HG02678 (cell line): Measurements from ENCODE around the gene CCDC192.
"Not testable (repeated sequence)": the region's sequence is repeated elsewhere in the genome, so short reads cannot be mapped to it uniquely, and the experiment has no call there.

Experiments
- ATAC-seq: cut with Tn5 transposase; IDR thresholded peaks from one replicate; pipeline ENCODE4 v1.9.1; 2021; ENCODE audit warnings: mild to moderate bottlenecking, moderate library complexity; ENCODE audit not compliant: unreplicated experiment

The CCDC192 gene, protein sequence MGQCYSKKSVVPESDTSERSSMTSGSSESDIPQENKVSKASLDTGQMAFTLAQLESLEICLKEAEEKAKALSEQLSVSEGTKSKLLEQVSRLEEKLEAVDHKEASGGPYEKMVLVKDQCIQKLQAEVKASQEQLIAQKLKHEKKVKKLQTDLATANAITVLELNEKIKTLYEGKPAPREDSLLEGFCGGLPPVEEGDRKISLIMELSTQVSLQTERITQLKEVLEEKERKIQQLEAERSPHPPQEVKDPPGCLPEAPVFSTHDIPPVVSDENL

DNA sequence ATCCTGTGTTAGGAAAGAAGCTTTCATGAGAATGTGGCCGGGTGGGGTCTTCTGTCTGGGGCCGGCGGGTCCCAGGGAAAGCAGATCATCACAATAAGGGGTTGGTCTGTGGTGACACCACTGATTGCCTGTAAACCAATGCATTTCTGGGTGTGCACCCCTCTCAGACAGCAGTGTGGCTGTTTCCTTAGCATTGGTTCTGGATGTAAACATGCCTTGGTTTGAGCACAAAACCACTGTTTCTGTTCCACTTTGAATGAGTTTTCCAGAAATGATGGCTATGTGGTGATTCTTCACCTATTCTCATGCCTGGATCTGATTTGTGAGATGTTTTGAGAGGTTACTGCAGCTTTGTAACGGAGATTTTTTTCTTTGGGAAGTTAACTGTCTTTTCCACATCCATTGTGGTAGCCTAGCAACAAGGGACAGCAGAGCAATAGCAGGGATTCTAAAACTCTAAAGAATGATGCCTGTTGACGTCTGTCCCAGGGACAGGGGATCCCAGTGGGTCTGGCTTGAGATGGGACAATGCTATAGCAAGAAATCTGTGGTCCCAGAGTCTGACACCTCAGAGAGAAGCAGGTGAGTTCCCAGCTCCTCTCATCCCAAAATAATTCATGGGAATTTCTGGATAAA, at the start of gene CCDC192:
TSS of gene CCDC192 (plus strand) at position 466 of the 636 bp plus-strand sequence. CDS start at position 521, 55 bp downstream.
- ATAC-seq = no peak

DNA sequence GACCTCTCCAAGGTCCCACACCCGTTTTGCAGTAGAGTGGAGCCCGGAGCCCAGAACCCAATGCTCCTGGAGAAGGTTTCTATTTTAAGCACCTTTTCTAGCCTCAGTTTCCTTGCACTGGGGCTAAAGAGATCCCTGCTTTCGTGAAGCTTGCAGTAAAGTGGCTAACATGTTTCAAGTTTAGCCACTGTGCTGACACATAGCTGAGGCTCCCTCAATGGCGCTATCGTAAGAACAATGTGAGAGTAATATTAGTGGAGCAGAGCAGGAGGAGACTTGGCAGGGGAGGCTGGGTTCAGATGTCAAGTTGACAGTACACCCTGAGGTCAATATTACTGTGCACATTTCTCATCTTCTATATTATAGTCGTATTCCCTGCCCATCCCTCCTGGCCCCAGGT, 46.4 kb upstream of the CCDC192 start:
- no peak for ATAC-seq

- ATAC-seq = no peak
Measured at GRCh38 chr5:127660047-127660733, 43.0 kb upstream of the CCDC192 start.

GRCh38 chr5:127664093-127664492, 39.1 kb upstream of the CCDC192 start:
- no peak for ATAC-seq

DNA sequence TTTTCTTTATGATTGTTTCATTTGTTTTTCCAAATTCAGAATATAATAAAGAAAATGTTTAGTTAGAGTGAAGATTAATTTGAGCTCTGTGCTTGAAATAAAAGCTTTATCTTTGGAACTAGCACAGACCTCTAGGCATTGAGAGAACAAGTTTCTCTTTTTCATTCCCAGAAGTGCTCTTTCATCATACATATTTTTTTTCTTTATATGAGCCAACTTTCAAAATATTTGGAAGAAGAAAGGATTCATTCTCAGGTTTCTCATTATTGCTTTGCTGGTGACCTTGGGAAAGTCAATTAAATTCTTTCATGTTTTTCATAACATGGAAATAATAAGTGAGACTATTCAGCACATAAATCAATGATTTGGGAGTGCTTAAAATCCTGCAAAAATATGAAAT, 37.5 kb upstream of the CCDC192 start:
- no peak for ATAC-seq

DNA sequence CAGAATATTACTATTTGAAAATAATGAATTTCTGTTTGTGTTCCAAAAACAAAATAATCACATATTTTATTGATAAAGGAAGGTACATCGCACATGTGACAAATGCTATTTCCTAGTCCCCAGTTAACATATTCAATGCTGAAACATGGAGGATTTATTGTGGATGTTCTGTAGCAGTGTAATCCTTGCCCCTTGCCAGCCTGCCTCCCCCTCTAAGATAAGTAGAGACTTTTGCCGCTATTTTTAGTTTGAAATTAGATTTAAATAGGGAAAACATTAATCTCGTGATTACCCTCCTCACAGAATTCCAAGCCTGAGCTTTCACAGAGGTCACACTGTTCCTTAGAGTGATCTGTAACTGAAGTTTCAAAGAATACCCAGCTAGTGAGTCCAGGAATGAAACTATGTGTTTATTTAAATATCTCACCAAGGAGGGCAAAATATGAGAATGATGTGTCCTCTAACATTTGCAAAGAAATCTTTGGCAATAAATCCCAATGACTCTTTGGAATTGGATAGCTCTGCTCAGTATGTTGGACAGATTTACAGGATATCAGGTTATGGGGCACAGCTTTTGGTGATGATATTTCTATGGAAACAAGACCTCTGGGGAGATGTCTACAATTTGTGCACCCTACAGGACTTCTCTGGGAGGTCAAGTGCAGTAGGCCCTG, 37.0 kb upstream of the CCDC192 start:
- no peak for ATAC-seq

GRCh38 chr5:127667926-127668325, 35.3 kb upstream of the CCDC192 start:
- no peak for ATAC-seq

DNA sequence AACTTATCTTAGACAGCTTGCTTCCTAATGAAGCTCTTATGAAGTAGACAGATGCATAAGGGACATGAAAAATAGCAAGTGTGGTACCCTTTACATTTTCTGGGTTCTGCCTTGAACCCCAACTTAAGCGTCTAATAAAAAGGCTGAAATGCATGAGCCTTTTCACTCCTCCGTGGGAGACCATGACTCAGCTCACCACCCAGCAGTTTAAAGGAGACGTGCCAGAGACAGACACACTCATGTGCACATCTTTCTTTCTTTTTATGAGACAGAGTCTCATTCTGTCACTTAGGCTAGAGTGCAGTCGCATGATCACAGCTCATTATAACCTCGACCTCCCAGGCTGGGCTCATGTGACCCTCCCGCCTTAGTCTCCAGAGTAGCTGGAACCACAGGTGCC, 32.0 kb upstream of the CCDC192 start:
- no peak for ATAC-seq

DNA sequence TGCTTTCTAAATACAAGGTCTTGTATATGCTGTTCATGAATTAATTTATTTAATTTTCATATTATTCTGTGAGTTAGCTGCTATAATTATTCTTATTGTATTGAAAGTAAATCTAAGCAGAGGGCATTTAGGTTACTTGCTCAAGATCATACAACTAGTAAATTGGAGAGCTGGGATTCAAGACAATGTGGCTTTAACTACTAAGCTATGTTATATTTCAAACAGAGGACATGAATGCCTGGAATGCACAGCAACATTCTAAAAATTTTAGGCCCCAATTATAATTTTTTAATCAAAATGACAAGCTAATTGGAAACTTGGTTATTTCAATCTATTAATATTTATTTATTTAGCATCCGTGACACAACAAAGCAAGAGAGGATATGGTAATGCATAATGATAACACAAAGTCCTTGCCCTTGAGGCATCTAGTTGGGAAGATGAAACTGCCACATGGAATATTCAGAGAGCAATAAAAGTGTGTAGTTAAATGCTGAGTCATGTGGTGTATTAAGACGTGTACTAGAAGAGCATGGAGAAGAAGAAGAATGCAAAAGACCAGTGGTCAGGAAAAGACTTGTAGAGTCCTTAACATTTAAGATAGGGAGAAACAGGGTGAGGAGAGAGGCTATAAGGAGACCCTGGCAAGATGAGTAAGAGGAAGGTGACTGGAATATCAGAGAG, 29.9 kb upstream of the CCDC192 start:
- ATAC-seq = no peak

DNA sequence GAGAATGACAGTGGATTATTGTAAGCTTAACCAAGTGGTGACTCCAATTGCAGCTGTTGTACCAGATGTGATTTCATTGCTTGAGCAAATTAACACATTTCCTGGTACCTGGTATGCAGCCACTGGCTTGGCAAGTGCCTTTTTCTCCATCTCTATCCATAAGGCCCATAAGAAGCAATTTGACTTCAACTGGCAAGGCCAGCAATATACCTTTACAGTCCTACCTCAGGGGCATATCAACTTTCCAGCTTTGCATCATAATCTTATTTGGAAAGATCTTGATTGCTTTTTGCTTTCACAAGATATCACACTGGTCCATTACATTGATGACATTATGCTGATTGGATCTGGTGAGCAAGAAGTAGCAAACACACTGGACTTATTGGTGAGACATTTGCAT, 26.2 kb upstream of the CCDC192 start:
- not testable (repeated sequence) for ATAC-seq

GRCh38 chr5:127679691-127680330, 23.4 kb upstream of the CCDC192 start:
- ATAC-seq = not testable (repeated sequence)

DNA sequence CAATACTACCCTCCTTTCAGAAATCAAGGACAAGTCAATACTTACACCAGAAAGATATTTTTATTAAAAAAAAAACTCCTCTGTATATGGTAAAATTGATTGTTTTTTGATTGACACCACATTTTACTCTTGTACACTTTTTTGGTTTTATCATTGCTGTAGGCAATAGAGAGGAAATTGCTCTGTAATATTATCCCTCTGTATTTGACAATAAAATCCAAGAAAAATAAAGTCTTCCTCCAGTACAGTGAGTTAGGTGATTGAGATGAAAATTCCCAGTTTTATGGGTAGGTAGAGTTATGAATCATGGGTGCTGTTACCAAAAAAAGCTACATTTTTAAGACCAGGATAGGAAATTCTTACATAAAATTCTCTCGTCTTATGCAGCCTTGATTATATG, 22.6 kb upstream of the CCDC192 start:
- ATAC-seq = no peak

- ATAC-seq = no peak
Measured at GRCh38 chr5:127683008-127683407, 20.2 kb upstream of the CCDC192 start.

DNA sequence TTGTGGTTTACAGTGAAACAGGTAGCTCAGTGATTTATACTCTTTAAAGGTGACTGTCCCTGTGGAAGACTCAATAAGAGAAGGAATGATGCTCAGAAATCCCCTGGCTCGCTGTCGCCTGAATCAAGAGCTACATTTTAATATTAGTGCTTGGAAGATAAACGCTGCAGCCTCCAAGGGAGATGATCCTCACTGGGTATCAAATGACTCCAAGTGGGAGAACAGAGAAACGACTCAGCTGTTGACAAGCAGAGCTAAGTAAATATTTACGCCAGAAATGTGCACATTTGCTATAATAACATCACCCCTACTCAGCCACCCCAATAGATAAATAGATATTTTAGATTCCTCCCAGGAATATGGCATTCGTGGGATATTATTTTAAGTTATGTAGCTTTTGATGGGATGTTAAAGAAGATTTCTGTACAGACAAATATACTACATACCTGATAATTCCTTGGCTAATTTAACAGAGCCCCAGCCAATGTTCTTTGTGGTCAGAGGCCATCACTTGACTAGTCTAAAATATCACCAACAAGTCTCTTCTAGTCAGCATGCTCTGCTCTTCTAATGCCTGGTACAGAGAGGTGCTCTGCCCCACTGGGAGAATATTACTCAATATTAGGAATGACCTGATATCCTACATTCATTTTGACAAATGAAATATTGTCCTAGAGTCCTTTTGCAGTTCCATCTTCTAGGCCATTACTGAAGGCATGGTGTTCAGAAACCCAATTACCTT, 18.3 kb upstream of the CCDC192 start:
- ATAC-seq = no peak

- ATAC-seq = no peak
Measured at GRCh38 chr5:127685662-127686061, 17.5 kb upstream of the CCDC192 start.

- no peak for ATAC-seq
Measured at GRCh38 chr5:127686424-127686823, 16.8 kb upstream of the CCDC192 start.

DNA sequence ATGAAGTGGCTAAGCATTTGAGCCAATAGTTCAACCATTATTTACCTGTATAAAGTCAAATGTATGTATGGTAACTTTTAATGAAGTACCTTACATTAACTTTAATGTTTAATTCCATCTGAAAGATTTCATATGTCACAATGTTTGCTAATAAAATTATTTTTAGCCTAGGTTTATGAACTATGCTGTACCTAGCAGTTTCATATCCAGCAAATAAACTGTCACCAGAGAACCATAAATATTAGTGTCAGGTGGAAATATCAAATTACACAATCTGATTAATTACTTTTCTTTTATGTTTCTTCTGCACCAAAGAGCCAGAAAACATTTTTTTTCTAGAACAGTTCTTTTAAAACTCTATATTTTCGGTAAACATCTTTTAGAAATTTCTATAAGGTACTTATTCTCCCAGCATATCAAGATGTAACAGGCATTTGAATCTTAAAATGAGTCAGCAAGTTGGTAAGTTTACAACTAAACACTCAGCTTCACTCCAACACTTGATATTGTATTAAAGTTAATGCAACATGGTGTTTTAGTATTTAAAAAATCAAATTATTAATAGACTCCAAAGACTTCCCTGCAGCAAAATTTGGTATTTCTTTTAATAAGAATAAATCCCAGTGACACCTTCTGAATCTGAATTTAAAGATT, 8.5 kb upstream of the CCDC192 start:
- ATAC-seq = no peak

- no peak for ATAC-seq
Measured at GRCh38 chr5:127695346-127695745, 7.8 kb upstream of the CCDC192 start.

DNA sequence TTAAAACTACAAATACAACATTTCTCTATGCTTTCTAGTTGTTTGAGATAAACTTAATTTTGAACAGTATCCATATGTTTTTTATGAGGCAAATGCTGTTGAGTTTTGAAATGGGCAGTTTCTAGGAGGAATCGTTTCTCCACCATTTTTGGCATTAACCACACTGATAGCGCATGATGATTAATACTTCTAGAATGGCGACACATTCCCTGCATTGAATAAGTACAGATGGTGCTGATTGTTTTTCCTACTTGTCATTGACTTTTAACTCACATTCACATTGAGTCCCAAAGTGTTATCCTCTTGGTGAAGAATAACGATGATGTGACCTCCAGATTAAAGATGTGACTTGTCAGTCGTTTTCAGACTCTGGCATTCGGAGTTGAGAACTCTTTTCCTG, 6.5 kb upstream of the CCDC192 start:
- no peak for ATAC-seq
